Spleen (tissue), 11 donors: ENCODE data around the gene INO80C. TPM values are rescaled to one million over a fixed set of nuclear protein-coding genes. Genes with fewer than 3 reads are reported as not detected.
A peak's percentile ranks its signal among the peaks of the same experiment; 100 is the strongest.

Experiments used
- DNase-seq: peaks from one replicate; pipeline ENCODE4 v3.0.0-alpha.2; 2020
- H3K27ac ChIP-seq, 8 donors: fragments of 200-600 bp; sonication (generic) in 7 of 8; 1 replicate in 4 of 8; 2 replicates in 4 of 8; pipeline versions ENCODE4 v1.5.0 to v1.8.0; 2016 to 2021; ENCODE audit warnings: inconsistent platforms in 4 of 8, mild to moderate bottlenecking in 4 of 8, moderate library complexity in 1 of 8
- H3K27me3 ChIP-seq, 7 donors: fragments of 200-600 bp; sonication (generic) in 6 of 7; replicated peaks in 1 of 7; 1 replicate in 4 of 7; 2 replicates in 3 of 7; pipeline versions ENCODE4 v1.5.0 to v1.8.0; 2016 to 2021; ENCODE audit warnings: inconsistent platforms in 3 of 7, mild to moderate bottlenecking in 1 of 7
- H3K36me3 ChIP-seq, 6 donors: fragments of 200-600 bp; sonication (generic) in 5 of 6; 1 replicate in 4 of 6; 2 replicates in 2 of 6; pipeline versions ENCODE4 v1.5.0 to v1.8.0; 2016 to 2021; ENCODE audit warnings: inconsistent platforms in 2 of 6
- H3K4me1 ChIP-seq, 6 donors: fragments of 200-600 bp; sonication (generic) in 5 of 6; 1 replicate in 3 of 6; 2 replicates in 3 of 6; pipeline versions ENCODE4 v1.5.0 to v1.8.0; 2016 to 2021; ENCODE audit warnings: inconsistent platforms in 3 of 6
- H3K4me3 ChIP-seq, 8 donors: fragments of 200-600 bp; sonication (generic) in 7 of 8; 1 replicate in 4 of 8; 2 replicates in 4 of 8; pipeline versions ENCODE4 v1.5.0 to v1.8.0; 2016 to 2021; ENCODE audit warnings: inconsistent platforms in 4 of 8, mild to moderate bottlenecking in 4 of 8, moderate library complexity in 2 of 8
- H3K9me3 ChIP-seq, 8 donors: fragments of 200-600 bp; sonication (generic) in 7 of 8; 1 replicate in 4 of 8; 2 replicates in 4 of 8; pipeline versions ENCODE4 v1.5.0 to v1.8.0; 2016 to 2021; ENCODE audit warnings: inconsistent platforms in 4 of 8
- POLR2A ChIP-seq, 3 donors: fragments of 450-650 bp; IDR thresholded peaks; one replicate each; pipeline ENCODE4 v1.5.1; 2017; ENCODE audit warnings: antibody characterized with exemption in 3 of 3, mild to moderate bottlenecking in 1 of 3
- POLR2AphosphoS5 ChIP-seq, 3 donors: sonication (generic); formaldehyde crosslinking; IDR thresholded peaks; one replicate each; pipeline ENCODE4 v1.5.1; 2017; ENCODE audit warnings: antibody characterized with exemption in 3 of 3
- WGBS, 5 donors: extraction: QIAGEN DNeasy Blood & Tissue Kit in 3 of 5; methylation state at CpG; one replicate each; pipeline versions ENCODE4 v1.1.5 to v1.1.7; 2013 to 2018; 5-methylcytosine and 5-hydroxymethylcytosine counted together
- intact Hi-C: fragments of 100-400 bp; cut with DNase I; formaldehyde crosslinking; loops from one replicate; pipeline ENCODE4 v1.15.0; 2023; ENCODE audit warnings: low total_unique reads
- polyA plus RNA-seq, 3 donors: library from polyadenylated mRNA; stranded (reverse); fragments of 200-250 nt; gene quantifications; one replicate each; pipeline ENCODE4 v1.2.1, GENCODE V29; 2013
- total RNA-seq, 7 donors: library from RNA; depleted of rRNA in 3 of 7; stranded (reverse); fragments of >200 nt in 3 of 7; fragmentation: NEBNext Ultra II Directional in 4 of 7; extraction: Animal tissue kit (Norgen Biotek cat#: 25700) in 4 of 7; gene quantifications; one replicate each; pipeline versions ENCODE4 v1.1.0 to v1.2.1, GENCODE V29; 2016 to 2021
- TF ChIP-seq, protein P1 (sequence below), 11 experiments: fragments of 200-600 bp in 7 of 11; fragments of 450-650 bp in 4 of 11; sonication (generic) in 4 of 11; IDR thresholded peaks in 8 of 11; conservative IDR thresholded peaks in 3 of 11; 1 replicate in 7 of 11; 2 replicates in 4 of 11; pipeline versions ENCODE4 v1.4.0 to v1.8.0; 2016 to 2021; ENCODE audit warnings: antibody characterized with exemption in 11 of 11, inconsistent platforms in 4 of 11, mild to moderate bottlenecking in 1 of 11
- donor health status: healthy with polysubstance abuse.
- donor health status: DM: no; HTN: no; CAD: no; lungs with moderate emphysema.
- donor health status: DM: no; HTN: no; CAD: no.
- donor health status: Bipolar disorder and iron deficiency.
- donor health status: healthy.
- donor health status: DM: no; HTN: no; CAD: no.
- donor health status: DM: yes; HTN: yes; CAD: no.

The INO80C gene
- total and polyA plus RNA-seq, 10 donors = 18.9 to 57.5 (median 34.5) TPM

- DNase-seq = no peak
- H3K36me3 ChIP-seq = no peaks in the 10 kb centered on the region
- H3K27ac ChIP-seq = peak overlapping the region in 4 of 8 donors; percentile 3 to 56 (median 50)
- H3K4me3 ChIP-seq = no peak overlapping the region
- 27 to 33% (median 29%) methylated on average over 9 of the region's 9 CpGs for WGBS, 5 donors
- peaks cover 23 to 48% (median 39%) of the 10 kb centered on the region in 6 donors for H3K4me1 ChIP-seq
- intact Hi-C loops = no loop called here
- H3K9me3 ChIP-seq = peaks cover 0 to 8% (median 6%) of the 10 kb centered on the region in 8 donors
- no peaks in the 10 kb centered on the region for H3K27me3 ChIP-seq
- TF ChIP-seq POLR2A (IDR thresholded peaks at IDR 0.05) (no peak), POLR2AphosphoS5 (IDR thresholded peaks at IDR 0.05) (peak in 1 of 3 donors; percentile 22)
- TF ChIP-seq, protein P1, sequence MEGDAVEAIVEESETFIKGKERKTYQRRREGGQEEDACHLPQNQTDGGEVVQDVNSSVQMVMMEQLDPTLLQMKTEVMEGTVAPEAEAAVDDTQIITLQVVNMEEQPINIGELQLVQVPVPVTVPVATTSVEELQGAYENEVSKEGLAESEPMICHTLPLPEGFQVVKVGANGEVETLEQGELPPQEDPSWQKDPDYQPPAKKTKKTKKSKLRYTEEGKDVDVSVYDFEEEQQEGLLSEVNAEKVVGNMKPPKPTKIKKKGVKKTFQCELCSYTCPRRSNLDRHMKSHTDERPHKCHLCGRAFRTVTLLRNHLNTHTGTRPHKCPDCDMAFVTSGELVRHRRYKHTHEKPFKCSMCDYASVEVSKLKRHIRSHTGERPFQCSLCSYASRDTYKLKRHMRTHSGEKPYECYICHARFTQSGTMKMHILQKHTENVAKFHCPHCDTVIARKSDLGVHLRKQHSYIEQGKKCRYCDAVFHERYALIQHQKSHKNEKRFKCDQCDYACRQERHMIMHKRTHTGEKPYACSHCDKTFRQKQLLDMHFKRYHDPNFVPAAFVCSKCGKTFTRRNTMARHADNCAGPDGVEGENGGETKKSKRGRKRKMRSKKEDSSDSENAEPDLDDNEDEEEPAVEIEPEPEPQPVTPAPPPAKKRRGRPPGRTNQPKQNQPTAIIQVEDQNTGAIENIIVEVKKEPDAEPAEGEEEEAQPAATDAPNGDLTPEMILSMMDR (IDR thresholded peaks at IDR 0.05 in 8 of 11, conservative IDR thresholded peaks at IDR 0.05 in 3 of 11) = no peak
These were observed 28.2 kb upstream of the INO80C start for GRCh38 chr18:35525795-35526494.

- Histone ChIP-seq H3K4me1 (peaks cover 23 to 48% (median 39%) of the 10 kb centered on the region in 6 donors), H3K27me3 (no peaks in the 10 kb centered on the region), H3K9me3 (no peaks in the 10 kb centered on the region), H3K36me3 (no peaks in the 10 kb centered on the region), H3K4me3 (no peak overlapping the region), H3K27ac (peak overlapping the region in 7 of 8 donors; percentile 0 to 56 (median 16))
- 25 to 57% (median 47%) methylated on average over 5 of the region's 5 CpGs for WGBS, 5 donors
- TF ChIP-seq, protein P1 (IDR thresholded peaks at IDR 0.05 in 8 of 11, conservative IDR thresholded peaks at IDR 0.05 in 3 of 11) = no peak
- peak in 1 of 3 donors; percentile 57 for TF ChIP-seq POLR2AphosphoS5 (IDR thresholded peaks at IDR 0.05)
- DNase-seq = no peak
- intact Hi-C loops = no loop called here
These were observed 26.5 kb upstream of the INO80C start for GRCh38 chr18:35524226-35524625.

DNA sequence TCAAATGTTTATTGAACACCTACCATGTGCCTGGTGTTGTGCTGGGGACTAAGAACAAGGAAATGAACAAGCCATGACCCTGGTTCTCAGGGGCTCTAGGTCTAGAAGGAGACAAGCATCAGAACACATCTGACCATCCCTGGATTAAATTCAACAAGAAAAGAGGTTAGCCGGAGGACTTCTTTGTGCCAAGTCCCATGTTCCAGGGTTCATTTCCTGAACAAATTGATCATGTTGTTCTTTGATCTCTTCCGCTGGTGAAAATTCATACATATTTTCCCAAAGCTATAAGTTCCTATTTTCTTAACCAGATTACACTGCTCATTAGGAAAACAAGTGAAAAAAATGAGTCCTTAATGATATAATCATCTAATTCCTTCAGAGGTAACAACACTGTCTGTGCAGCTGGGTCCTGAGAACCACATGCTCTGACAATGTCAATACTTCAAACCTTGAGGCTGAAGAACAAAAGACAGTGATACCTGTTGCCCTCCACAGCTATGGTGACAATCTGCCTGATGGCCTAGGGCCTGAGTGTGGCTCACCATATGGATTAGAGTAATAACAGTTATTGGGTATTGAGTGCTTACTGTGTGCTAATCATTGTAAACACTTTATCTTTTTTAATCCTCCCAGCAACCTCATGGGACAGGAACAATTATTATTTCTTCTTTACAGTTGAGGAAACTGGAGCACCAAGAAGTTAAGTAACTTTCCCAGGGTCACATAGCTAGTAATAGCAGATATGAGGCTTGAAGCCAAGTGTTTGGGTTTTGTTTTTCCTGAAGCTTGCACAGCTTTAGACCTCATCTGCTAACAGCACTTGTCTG is 24.6 kb upstream of the INO80C start:
- TF ChIP-seq POLR2AphosphoS5 (IDR thresholded peaks at IDR 0.05) = no peak
- TF ChIP-seq, protein P1 (IDR thresholded peaks at IDR 0.05 in 8 of 11, conservative IDR thresholded peaks at IDR 0.05 in 3 of 11) = no peak
- no peak for TF ChIP-seq POLR2A (IDR thresholded peaks at IDR 0.05)
- intact Hi-C loops = no loop called here
- WGBS, 5 donors = 74 to 92% (median 86%) methylated on average over 2 of the region's 2 CpGs

GRCh38 chr18:35521133-35521532 is 23.4 kb upstream of the INO80C start:
- H3K27ac ChIP-seq = no peak overlapping the region
- no peak overlapping the region for H3K4me3 ChIP-seq

More for the DNA sequence above, 24.6 kb upstream of the INO80C start:
- Histone ChIP-seq H3K36me3 (no peaks in the 10 kb centered on the region), H3K27ac (peak overlapping the region in 2 of 8 donors; percentile 32 to 37), H3K27me3 (no peaks in the 10 kb centered on the region), H3K4me1 (peaks cover 23 to 53% (median 39%) of the 10 kb centered on the region in 6 donors), H3K9me3 (no peaks in the 10 kb centered on the region), H3K4me3 (no peak overlapping the region)
- DNase-seq = no peak

More at GRCh38 chr18:35521133-35521532, 23.4 kb upstream of the INO80C start:
- no peaks in the 10 kb centered on the region for H3K9me3 ChIP-seq
- H3K27me3 ChIP-seq = no peaks in the 10 kb centered on the region
- intact Hi-C loops = no loop called here
- TF ChIP-seq POLR2A (IDR thresholded peaks at IDR 0.05) (no peak), POLR2AphosphoS5 (IDR thresholded peaks at IDR 0.05) (no peak)
- TF ChIP-seq, protein P1 (IDR thresholded peaks at IDR 0.05 in 8 of 11, conservative IDR thresholded peaks at IDR 0.05 in 3 of 11) = no peak
- 85 to 97% (median 94%) methylated on average over 5 of the region's 5 CpGs for WGBS, 5 donors
- no peaks in the 10 kb centered on the region for H3K36me3 ChIP-seq
- H3K4me1 ChIP-seq = peaks cover 22 to 47% (median 32%) of the 10 kb centered on the region in 6 donors
- DNase-seq = no peak
